KMS-11 (cell line): Measurements from ENCODE around the gene PRKAR1B.

Source experiments
- H2AFZ ChIP-seq: fragments of 200-600 bp; sonication (generic); 2 replicates; pipeline ENCODE4 v1.6.1; 2016; ENCODE audit warnings: antibody characterized with exemption, mixed run types, low read depth
- H3K27ac ChIP-seq: fragments of 200-600 bp; sonication (generic); 2 replicates; pipeline ENCODE4 v1.6.1; 2016; ENCODE audit warnings: mild to moderate bottlenecking, mixed run types
- H3K27me3 ChIP-seq: fragments of 200-600 bp; sonication (generic); 2 replicates; pipeline ENCODE4 v1.6.1; 2017; ENCODE audit warnings: mild to moderate bottlenecking, low read depth, mixed run types, moderate library complexity; ENCODE audit not compliant: insufficient read depth
- H3K36me3 ChIP-seq: fragments of 200-600 bp; sonication (generic); 2 replicates; pipeline ENCODE4 v1.6.1; 2017; ENCODE audit warnings: mild to moderate bottlenecking, mixed run types; ENCODE audit not compliant: insufficient read depth
- H3K4me1 ChIP-seq: fragments of 200-600 bp; sonication (generic); 2 replicates; pipeline ENCODE4 v1.6.1; 2016; ENCODE audit warnings: mild to moderate bottlenecking, low read depth, mixed run types; ENCODE audit not compliant: poor library complexity, severe bottlenecking
- H3K4me2 ChIP-seq: fragments of 200-600 bp; sonication (generic); 2 replicates; pipeline ENCODE4 v1.7.0; 2016; ENCODE audit warnings: mild to moderate bottlenecking, mixed run types
- H3K4me3 ChIP-seq: fragments of 200-600 bp; sonication (generic); IDR thresholded peaks from 2 replicates; pipeline ENCODE4 v1.6.1; 2017; ENCODE audit warnings: low read depth, low read length, mixed read lengths; ENCODE audit not compliant: insufficient read depth
- H3K79me2 ChIP-seq: fragments of 200-600 bp; sonication (generic); 2 replicates; pipeline ENCODE4 v1.6.1; 2016; ENCODE audit warnings: low read depth, mixed run types; ENCODE audit not compliant: insufficient read depth
- H3K9ac ChIP-seq: fragments of 200-600 bp; sonication (generic); 2 replicates; pipeline ENCODE4 v1.6.1; 2016; ENCODE audit warnings: mild to moderate bottlenecking, mixed run types
- H4K20me1 ChIP-seq: fragments of 200-600 bp; sonication (generic); 2 replicates; pipeline ENCODE4 v1.6.1; 2016; ENCODE audit warnings: mild to moderate bottlenecking, mixed run types; ENCODE audit not compliant: insufficient read depth
- TF ChIP-seq, protein P1 (sequence below): fragments of 200-600 bp; sonication (generic); conservative IDR thresholded peaks from 2 replicates; pipeline ENCODE4 v1.6.1; 2017; ENCODE audit warnings: low read depth, mild to moderate bottlenecking, antibody characterized with exemption, low read length, moderate library complexity, mixed read lengths

Gene PRKAR1B

GRCh38 chr7:633381-634018 is 93.6 kb downstream of the PRKAR1B start:
- Histone ChIP-seq H3K27me3 (no peaks in the 10 kb centered on the region), H3K4me3 (no peak overlapping the region), H3K79me2 (no peaks in the 10 kb centered on the region), H3K9ac (no peak overlapping the region), H3K4me2 (no peak overlapping the region), H3K27ac (no peak overlapping the region), H3K4me1 (no peaks in the 10 kb centered on the region), H2AFZ (no peak overlapping the region), H4K20me1 (no peaks in the 10 kb centered on the region), H3K36me3 (no peaks in the 10 kb centered on the region)
- TF ChIP-seq, protein P1, sequence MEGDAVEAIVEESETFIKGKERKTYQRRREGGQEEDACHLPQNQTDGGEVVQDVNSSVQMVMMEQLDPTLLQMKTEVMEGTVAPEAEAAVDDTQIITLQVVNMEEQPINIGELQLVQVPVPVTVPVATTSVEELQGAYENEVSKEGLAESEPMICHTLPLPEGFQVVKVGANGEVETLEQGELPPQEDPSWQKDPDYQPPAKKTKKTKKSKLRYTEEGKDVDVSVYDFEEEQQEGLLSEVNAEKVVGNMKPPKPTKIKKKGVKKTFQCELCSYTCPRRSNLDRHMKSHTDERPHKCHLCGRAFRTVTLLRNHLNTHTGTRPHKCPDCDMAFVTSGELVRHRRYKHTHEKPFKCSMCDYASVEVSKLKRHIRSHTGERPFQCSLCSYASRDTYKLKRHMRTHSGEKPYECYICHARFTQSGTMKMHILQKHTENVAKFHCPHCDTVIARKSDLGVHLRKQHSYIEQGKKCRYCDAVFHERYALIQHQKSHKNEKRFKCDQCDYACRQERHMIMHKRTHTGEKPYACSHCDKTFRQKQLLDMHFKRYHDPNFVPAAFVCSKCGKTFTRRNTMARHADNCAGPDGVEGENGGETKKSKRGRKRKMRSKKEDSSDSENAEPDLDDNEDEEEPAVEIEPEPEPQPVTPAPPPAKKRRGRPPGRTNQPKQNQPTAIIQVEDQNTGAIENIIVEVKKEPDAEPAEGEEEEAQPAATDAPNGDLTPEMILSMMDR: no peak

DNA sequence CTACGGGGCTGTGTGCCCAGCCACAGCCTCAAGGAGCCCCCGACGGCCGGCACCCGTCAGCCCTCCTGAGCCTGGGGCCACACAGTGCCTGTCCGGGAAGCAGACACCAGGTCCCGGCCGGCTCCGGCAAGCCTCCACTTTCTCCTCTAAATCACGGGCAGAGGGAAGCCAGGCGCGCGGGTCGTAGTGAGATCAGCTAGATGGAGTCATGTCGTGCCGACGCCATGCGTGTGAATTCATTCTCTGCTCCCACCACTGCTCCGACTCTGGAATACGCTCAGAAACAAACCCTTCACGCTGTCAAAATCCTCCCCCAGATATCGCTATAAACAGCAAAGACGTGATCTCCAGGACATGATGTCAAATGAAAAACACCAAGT is 94.3 kb downstream of the PRKAR1B start:
- no peak overlapping the region for H2AFZ ChIP-seq
- H3K4me2 ChIP-seq: no peak overlapping the region
- H3K4me3 ChIP-seq: no peak overlapping the region
- no peaks in the 10 kb centered on the region for H3K79me2 ChIP-seq
- no peak overlapping the region for H3K27ac ChIP-seq
- no peak overlapping the region for H3K9ac ChIP-seq
- H3K27me3 ChIP-seq: no peaks in the 10 kb centered on the region
- TF ChIP-seq, protein P1: no peak
- H3K4me1 ChIP-seq: no peaks in the 10 kb centered on the region
- no peaks in the 10 kb centered on the region for H3K36me3 ChIP-seq
- no peaks in the 10 kb centered on the region for H4K20me1 ChIP-seq

GRCh38 chr7:631964-632830 is 94.9 kb downstream of the PRKAR1B start:
- no peak overlapping the region for H2AFZ ChIP-seq
- TF ChIP-seq, protein P1: no peak
- no peak overlapping the region for H3K27ac ChIP-seq

DNA sequence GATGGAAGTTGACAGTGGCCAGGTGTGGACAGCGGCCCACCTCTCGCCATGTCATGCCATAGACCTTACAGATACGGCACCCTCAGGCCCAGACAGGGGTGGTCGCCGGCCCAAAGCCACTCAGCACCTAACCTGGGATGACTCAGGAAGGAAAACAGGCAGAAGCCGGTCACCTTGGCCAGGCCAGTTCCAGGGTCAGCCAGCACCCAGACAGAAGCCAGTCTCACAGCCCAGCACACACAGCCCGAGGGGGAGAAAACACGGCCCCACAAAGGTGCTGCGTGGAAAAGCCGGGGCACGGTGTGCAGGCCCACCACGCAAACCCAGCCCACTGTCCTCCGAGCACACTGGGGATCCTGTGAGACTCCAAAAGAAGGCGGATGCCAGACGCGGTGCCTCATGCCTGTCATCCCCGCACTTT is 95.8 kb downstream of the PRKAR1B start:
- no peaks in the 10 kb centered on the region for H3K27me3 ChIP-seq
- H3K27ac ChIP-seq: no peak overlapping the region
- H3K79me2 ChIP-seq: no peaks in the 10 kb centered on the region
- H3K4me2 ChIP-seq: no peak overlapping the region
- H2AFZ ChIP-seq: no peak overlapping the region
- no peaks in the 10 kb centered on the region for H3K4me1 ChIP-seq
- H3K36me3 ChIP-seq: no peaks in the 10 kb centered on the region
- TF ChIP-seq, protein P1: no peak
- H3K9ac ChIP-seq: no peak overlapping the region
- H3K4me3 ChIP-seq: no peak overlapping the region
- H4K20me1 ChIP-seq: no peaks in the 10 kb centered on the region

More at GRCh38 chr7:631964-632830, 94.9 kb downstream of the PRKAR1B start:
- H3K9ac ChIP-seq: no peak overlapping the region
- H4K20me1 ChIP-seq: no peaks in the 10 kb centered on the region
- no peak overlapping the region for H3K4me2 ChIP-seq
- no peaks in the 10 kb centered on the region for H3K27me3 ChIP-seq
- H3K79me2 ChIP-seq: no peaks in the 10 kb centered on the region
- no peak overlapping the region for H3K4me3 ChIP-seq
- no peaks in the 10 kb centered on the region for H3K36me3 ChIP-seq
- H3K4me1 ChIP-seq: no peaks in the 10 kb centered on the region
